ENCODE measurements around the gene PSME3IP1.

The PSME3IP1 gene

DNA sequence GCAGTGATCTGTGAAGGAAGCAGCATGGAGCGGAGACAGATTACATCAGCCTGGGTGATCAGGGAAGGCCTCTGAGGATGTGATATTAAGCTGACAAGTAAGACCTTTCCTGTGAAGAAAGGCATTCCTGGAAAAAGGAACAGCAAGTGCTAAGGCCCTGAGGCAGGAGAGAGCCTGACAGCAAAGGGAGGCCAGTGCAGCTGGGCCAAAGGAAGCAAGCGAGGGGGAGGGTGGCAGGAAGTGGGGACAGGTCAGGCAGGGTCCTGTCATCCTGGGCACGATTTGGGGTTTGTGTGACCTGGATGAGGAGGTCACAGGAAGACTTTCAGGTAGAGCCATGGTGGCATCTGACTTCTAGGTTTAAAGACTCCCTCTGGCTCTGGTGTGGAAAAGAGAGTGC is 81.1 kb downstream of the PSME3IP1 start:
- peaks cover 10% of the 10 kb centered on the region for H3K4me1 ChIP-seq (ENCODE audit: low read depth, poor library complexity, severe bottlenecking)
- no peaks in the 10 kb centered on the region for H3K27me3 ChIP-seq (ENCODE audit: insufficient read depth, low read depth)
- H4K20me1 ChIP-seq (ENCODE audit: insufficient read depth), result no peaks in the 10 kb centered on the region
- H3K9ac ChIP-seq, result no peak overlapping the region
- no peak overlapping the region for H2AFZ ChIP-seq (ENCODE audit: low read depth)
- TF ChIP-seq, protein P1, sequence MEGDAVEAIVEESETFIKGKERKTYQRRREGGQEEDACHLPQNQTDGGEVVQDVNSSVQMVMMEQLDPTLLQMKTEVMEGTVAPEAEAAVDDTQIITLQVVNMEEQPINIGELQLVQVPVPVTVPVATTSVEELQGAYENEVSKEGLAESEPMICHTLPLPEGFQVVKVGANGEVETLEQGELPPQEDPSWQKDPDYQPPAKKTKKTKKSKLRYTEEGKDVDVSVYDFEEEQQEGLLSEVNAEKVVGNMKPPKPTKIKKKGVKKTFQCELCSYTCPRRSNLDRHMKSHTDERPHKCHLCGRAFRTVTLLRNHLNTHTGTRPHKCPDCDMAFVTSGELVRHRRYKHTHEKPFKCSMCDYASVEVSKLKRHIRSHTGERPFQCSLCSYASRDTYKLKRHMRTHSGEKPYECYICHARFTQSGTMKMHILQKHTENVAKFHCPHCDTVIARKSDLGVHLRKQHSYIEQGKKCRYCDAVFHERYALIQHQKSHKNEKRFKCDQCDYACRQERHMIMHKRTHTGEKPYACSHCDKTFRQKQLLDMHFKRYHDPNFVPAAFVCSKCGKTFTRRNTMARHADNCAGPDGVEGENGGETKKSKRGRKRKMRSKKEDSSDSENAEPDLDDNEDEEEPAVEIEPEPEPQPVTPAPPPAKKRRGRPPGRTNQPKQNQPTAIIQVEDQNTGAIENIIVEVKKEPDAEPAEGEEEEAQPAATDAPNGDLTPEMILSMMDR (conservative IDR thresholded peaks at IDR 0.05; ENCODE audit: low read depth, low read length), result no peak
- no peaks in the 10 kb centered on the region for H3K36me3 ChIP-seq (ENCODE audit: insufficient read depth)
- H3K79me2 ChIP-seq (ENCODE audit: insufficient read depth, low read depth), result no peaks in the 10 kb centered on the region
- H3K4me3 ChIP-seq (IDR thresholded peaks at IDR 0.05; ENCODE audit: insufficient read depth, low read depth, low read length), result no peak overlapping the region
- no peak overlapping the region for H3K4me2 ChIP-seq
- no peak overlapping the region for H3K27ac ChIP-seq

DNA sequence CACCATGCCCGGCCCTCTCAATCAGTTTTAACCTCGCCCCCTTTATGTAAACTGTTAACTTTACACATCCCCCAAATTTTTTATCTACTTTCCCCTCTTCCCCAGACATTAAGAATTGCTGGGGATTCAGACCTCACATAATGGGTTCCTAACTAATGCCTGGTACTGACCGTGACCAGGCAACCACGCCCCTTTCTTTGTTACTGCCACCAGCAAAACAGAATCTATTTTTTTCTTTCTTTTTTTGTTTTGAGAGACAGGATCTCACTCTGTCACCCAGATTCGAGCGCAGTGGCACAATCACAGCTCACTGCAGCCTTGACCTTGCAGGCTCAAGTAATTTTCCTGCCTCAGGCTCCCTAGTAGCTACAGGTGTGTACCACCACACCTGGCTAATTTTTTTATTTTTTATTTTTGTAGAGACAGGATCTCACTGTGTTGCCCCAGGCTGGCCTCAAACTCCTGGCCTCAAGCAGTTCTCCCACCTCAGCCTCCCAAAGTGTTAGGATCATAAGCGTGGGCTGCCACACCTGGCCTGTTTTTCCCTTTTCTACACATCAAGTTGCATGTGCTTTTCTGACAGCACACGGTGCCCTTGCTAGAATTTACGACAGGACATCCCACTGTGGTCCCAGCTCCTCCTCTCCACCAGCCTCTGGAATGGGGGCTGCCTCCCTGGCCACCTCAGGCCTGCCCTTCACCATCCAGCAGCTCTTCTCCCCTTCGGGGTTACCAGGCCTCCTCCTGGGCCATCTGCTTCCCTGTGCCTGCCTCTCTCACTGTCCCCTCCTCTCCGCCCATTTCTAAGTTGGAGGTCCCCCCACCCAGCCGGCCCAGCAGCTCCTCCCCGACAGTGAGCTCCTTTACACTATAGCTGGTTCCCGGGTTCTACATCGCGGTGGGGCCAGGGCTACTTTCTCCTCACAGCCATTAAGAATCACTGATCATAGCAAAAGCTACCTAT is 82.7 kb downstream of the PSME3IP1 start:
- Histone ChIP-seq H3K4me1 (ENCODE audit: low read depth, poor library complexity, severe bottlenecking) (peaks cover 10% of the 10 kb centered on the region), H4K20me1 (ENCODE audit: insufficient read depth) (no peaks in the 10 kb centered on the region), H3K4me2 (no peak overlapping the region), H3K9ac (no peak overlapping the region), H3K36me3 (ENCODE audit: insufficient read depth) (no peaks in the 10 kb centered on the region), H2AFZ (ENCODE audit: low read depth) (no peak overlapping the region), H3K27ac (no peak overlapping the region), H3K79me2 (ENCODE audit: insufficient read depth, low read depth) (no peaks in the 10 kb centered on the region), H3K27me3 (ENCODE audit: insufficient read depth, low read depth) (no peaks in the 10 kb centered on the region), H3K4me3 (IDR thresholded peaks at IDR 0.05; ENCODE audit: insufficient read depth, low read depth, low read length) (no peak overlapping the region)
- TF ChIP-seq, protein P1 (conservative IDR thresholded peaks at IDR 0.05; ENCODE audit: low read depth, low read length), result no peak
